K562 (cell line): ENCODE results near the gene MEGF11. TPM values are rescaled to one million over a fixed set of nuclear protein-coding genes. Genes with fewer than 3 reads are reported as not detected.
A peak's percentile ranks its signal among the peaks of the same experiment; 100 is the strongest.

Experiments used
- E2F8 ChIP-seq: fragments of 450-650 bp; IDR thresholded peaks from 2 replicates; pipeline ENCODE4 v1.7.1; 2018; ENCODE audit warnings: mild to moderate bottlenecking, low read depth; ENCODE audit not compliant: partially characterized antibody
- GABPA ChIP-seq: fragments of 200-800 bp; sonication (Bioruptor generic); conservative IDR thresholded peaks from 2 replicates; pipeline ENCODE4 v1.6.1; 2016; ENCODE audit warnings: low read depth, missing genetic modification characterization, missing compliant biosample characterization
- HMBOX1 ChIP-seq: sonication (generic); IDR thresholded peaks from 2 replicates; pipeline ENCODE4 v1.6.1; 2016
- HNRNPUL1 ChIP-seq: fragments of 200-400 bp; formaldehyde crosslinking; IDR thresholded peaks from 2 replicates; pipeline ENCODE4 v1.6.1; 2017; ENCODE audit warnings: low read length
- JUND ChIP-seq, 2 experiments: IDR thresholded peaks; 2 replicates in 1 of 2; 3 replicates in 1 of 2; pipeline ENCODE4 v1.6.1; 2011; ENCODE audit warnings: borderline replicate concordance in 2 of 2, low read depth in 2 of 2, low read length in 2 of 2, improper control_type of control experiment in 1 of 2, missing biosample characterization in 1 of 2, missing genetic modification characterization in 1 of 2, missing genetic modification reagents in 1 of 2
- KAT7 ChIP-seq: sonication (generic); formaldehyde crosslinking; IDR thresholded peaks from 2 replicates; pipeline ENCODE4 v1.8.0; 2022; ENCODE audit warnings: missing genetic modification reagents, mild to moderate bottlenecking, borderline replicate concordance
- MAZ ChIP-seq, 2 experiments: fragments of 450-650 bp in 1 of 2; sonication (generic) in 1 of 2; formaldehyde crosslinking; IDR thresholded peaks in 1 of 2; conservative IDR thresholded peaks in 1 of 2; 2 replicates each; pipeline versions ENCODE4 v1.4.0 to v1.5.0; 2020; ENCODE audit warnings: mild to moderate bottlenecking in 1 of 2, missing genetic modification reagents in 1 of 2
- PHTF2 ChIP-seq: fragments of 250-450 bp; sonication (Bioruptor Pico); IDR thresholded peaks from 2 replicates; pipeline ENCODE4 v1.5.0; 2021; ENCODE audit warnings: mild to moderate bottlenecking
- SAP30 ChIP-seq: fragments of 200-600 bp; sonication (generic); IDR thresholded peaks from 2 replicates; pipeline ENCODE4 v1.6.1; 2012; ENCODE audit warnings: borderline replicate concordance, low read depth, mild to moderate bottlenecking, moderate library complexity, low read length, control low read depth, inconsistent platforms; ENCODE audit not compliant: insufficient read depth, poor library complexity, severe bottlenecking
- SIN3B ChIP-seq: fragments of 450-650 bp; IDR thresholded peaks from 2 replicates; pipeline ENCODE4 v1.6.1; 2017; ENCODE audit warnings: low read depth, mild to moderate bottlenecking, moderate library complexity
- TAF1 ChIP-seq: IDR thresholded peaks from 2 replicates; pipeline ENCODE4 v1.6.1; 2011; ENCODE audit warnings: mild to moderate bottlenecking, low read length, moderate library complexity; ENCODE audit not compliant: insufficient read depth, control insufficient read depth, severe bottlenecking; ENCODE audit errors: extremely low read depth
- THRA ChIP-seq: fragments of 450-650 bp; IDR thresholded peaks from 2 replicates; pipeline ENCODE4 v1.6.1; 2017; ENCODE audit warnings: mild to moderate bottlenecking, moderate library complexity
- ZNF584 ChIP-seq: fragments of 200-800 bp; sonication (Bioruptor generic); IDR thresholded peaks from 2 replicates; pipeline ENCODE4 v1.6.1; 2016; ENCODE audit warnings: low read depth, mild to moderate bottlenecking, missing genetic modification characterization, missing compliant biosample characterization
- ZNF766 ChIP-seq: fragments of 200-800 bp; sonication (Bioruptor generic); conservative IDR thresholded peaks from 2 replicates; pipeline ENCODE4 v1.6.1; 2016; ENCODE audit warnings: missing genetic modification characterization, missing compliant biosample characterization
- polyA plus RNA-seq, 8 experiments: library from polyadenylated mRNA; depleted of rRNA in 4 of 8; stranded (reverse) in 5 of 8; unstranded in 3 of 8; fragments of >200 nt; fragmentation: Nextera tagmentation in 2 of 8; fragmentation: Illumina TruSeq in 1 of 8; extraction: Ambion mirVana in 2 of 8; extraction: Trizol in 1 of 8; gene quantifications; 2 replicates each; pipeline versions ENCODE4 v1.2.1 to v1.2.3, GENCODE V29; 2011 to 2014; ENCODE audit warnings: inconsistent platforms in 1 of 8, missing spikeins in 1 of 8
- total RNA-seq, 7 experiments: library from RNA; depleted of rRNA in 6 of 7; stranded (reverse); fragments of >200 nt in 6 of 7; fragmentation: Illumina TruSeq in 2 of 7; extraction: Trizol in 2 of 7; gene quantifications; 2 replicates each; pipeline versions ENCODE4 v1.2.1 to v1.2.3, GENCODE V29; 2011 to 2021; ENCODE audit warnings: low replicate concordance in 1 of 7
- TF ChIP-seq, protein P1 (sequence below): fragments of 250-450 bp; sonication (Bioruptor Pico); IDR thresholded peaks from 2 replicates; pipeline ENCODE4 v1.4.0; 2020; ENCODE audit warnings: mild to moderate bottlenecking, moderate library complexity, borderline replicate concordance
- TF ChIP-seq, protein P2 (sequence below): sonication (generic); formaldehyde crosslinking; IDR thresholded peaks from 2 replicates; pipeline ENCODE4 v1.8.1; 2023; ENCODE audit warnings: mild to moderate bottlenecking, missing genetic modification reagents, moderate library complexity

The MEGF11 gene
- total and polyA plus RNA-seq, 9 of the 15 experiments (the other 6 are each of a cell fraction or from before 2014, with no cell fraction given), result 0.06 to 0.23 (median 0.20) TPM; not detected in 6

GRCh38 chr15:66004618-66005262, 248.8 kb downstream of the MEGF11 start (continued):
- no peak for TF ChIP-seq GABPA (tag)
- TF ChIP-seq JUND (IDR thresholded peaks at IDR 0.05; ENCODE audit: borderline replicate concordance, low read depth, low read length), result no peak
- no peak for TF ChIP-seq JUND (tag; IDR thresholded peaks at IDR 0.05; ENCODE audit: borderline replicate concordance, low read depth, low read length)
- TF ChIP-seq SIN3B, result no peak
- no peak for TF ChIP-seq THRA
- no peak for TF ChIP-seq HNRNPUL1
- TF ChIP-seq KAT7 (CRISPR knock-in tag), result no peak
- no peak for TF ChIP-seq SAP30
- TF ChIP-seq ZNF766 (CRISPR knock-in tag), result peak; percentile 81
- TF ChIP-seq, protein P1, sequence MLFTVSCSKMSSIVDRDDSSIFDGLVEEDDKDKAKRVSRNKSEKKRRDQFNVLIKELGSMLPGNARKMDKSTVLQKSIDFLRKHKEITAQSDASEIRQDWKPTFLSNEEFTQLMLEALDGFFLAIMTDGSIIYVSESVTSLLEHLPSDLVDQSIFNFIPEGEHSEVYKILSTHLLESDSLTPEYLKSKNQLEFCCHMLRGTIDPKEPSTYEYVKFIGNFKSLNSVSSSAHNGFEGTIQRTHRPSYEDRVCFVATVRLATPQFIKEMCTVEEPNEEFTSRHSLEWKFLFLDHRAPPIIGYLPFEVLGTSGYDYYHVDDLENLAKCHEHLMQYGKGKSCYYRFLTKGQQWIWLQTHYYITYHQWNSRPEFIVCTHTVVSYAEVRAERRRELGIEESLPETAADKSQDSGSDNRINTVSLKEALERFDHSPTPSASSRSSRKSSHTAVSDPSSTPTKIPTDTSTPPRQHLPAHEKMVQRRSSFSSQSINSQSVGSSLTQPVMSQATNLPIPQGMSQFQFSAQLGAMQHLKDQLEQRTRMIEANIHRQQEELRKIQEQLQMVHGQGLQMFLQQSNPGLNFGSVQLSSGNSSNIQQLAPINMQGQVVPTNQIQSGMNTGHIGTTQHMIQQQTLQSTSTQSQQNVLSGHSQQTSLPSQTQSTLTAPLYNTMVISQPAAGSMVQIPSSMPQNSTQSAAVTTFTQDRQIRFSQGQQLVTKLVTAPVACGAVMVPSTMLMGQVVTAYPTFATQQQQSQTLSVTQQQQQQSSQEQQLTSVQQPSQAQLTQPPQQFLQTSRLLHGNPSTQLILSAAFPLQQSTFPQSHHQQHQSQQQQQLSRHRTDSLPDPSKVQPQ (CRISPR knock-in tag), result no peak
- TF ChIP-seq E2F8, result no peak
- TF ChIP-seq, protein P2, sequence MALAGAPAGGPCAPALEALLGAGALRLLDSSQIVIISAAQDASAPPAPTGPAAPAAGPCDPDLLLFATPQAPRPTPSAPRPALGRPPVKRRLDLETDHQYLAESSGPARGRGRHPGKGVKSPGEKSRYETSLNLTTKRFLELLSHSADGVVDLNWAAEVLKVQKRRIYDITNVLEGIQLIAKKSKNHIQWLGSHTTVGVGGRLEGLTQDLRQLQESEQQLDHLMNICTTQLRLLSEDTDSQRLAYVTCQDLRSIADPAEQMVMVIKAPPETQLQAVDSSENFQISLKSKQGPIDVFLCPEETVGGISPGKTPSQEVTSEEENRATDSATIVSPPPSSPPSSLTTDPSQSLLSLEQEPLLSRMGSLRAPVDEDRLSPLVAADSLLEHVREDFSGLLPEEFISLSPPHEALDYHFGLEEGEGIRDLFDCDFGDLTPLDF, result no peak
- peak in 1 of 2 experiments; percentile 39; a peak in 1 of 4 replicates for TF ChIP-seq MAZ (CRISPR knock-in tag; conservative IDR thresholded peaks at IDR 0.05 in 1 of 2, IDR thresholded peaks at IDR 0.05 in 1 of 2)
- no peak for TF ChIP-seq HMBOX1
- TF ChIP-seq PHTF2 (CRISPR knock-in tag), result no peak
- TF ChIP-seq TAF1, result no peak
- no peak for TF ChIP-seq ZNF584
